Activated B cell treated with CpG ODN at 0.5 μM for 24 hours (primary cell): Measurements from ENCODE around the gene RPL18. TPM values are rescaled to one million over a fixed set of nuclear protein-coding genes. Genes with fewer than 3 reads are reported as not detected.

Experiments
- ATAC-seq: fragments of 200-7000 bp; cut with Tn5 transposase; one replicate; pipeline ENCODE4 v1.10.0; 2021; ENCODE audit warnings: low read depth, mild to moderate bottlenecking, moderate library complexity
- CTCF ChIA-PET: fragments of 350-600 bp; sonication (Branson Sonifier 250); formaldehyde crosslinking; loops from one replicate; lab custom pipeline; 2021; ENCODE audit warnings: antibody characterized with exemption; lab: Charles Lee
- POLR2A ChIA-PET: fragments of 350-600 bp; sonication (Branson Sonifier 250); formaldehyde crosslinking; loops from one replicate; lab custom pipeline; 2021; ENCODE audit warnings: antibody characterized with exemption; lab: Charles Lee
- DNase-seq: peaks from one replicate; pipeline ENCODE4 v3.0.0; 2022
- H3K27ac Mint-ChIP-seq: one replicate; pipeline ENCODE4 v1.8.0; 2020; ENCODE audit warnings: mixed read lengths
- H3K27me3 Mint-ChIP-seq: one replicate; pipeline ENCODE4 v1.8.0; 2021; ENCODE audit warnings: mixed read lengths
- H3K36me3 Mint-ChIP-seq: one replicate; pipeline ENCODE4 v1.8.0; 2021; ENCODE audit warnings: low read depth, mixed read lengths
- H3K4me1 Mint-ChIP-seq: one replicate; pipeline ENCODE4 v1.8.0; 2021; ENCODE audit warnings: mixed read lengths
- H3K4me3 Mint-ChIP-seq: one replicate; pipeline ENCODE4 v1.8.0; 2020; ENCODE audit warnings: mild to moderate bottlenecking, mixed read lengths
- H3K9me3 Mint-ChIP-seq: one replicate; pipeline ENCODE4 v1.8.0; 2020; ENCODE audit warnings: mixed read lengths
- intact Hi-C: fragments of 100-400 bp; cut with micrococcal nuclease; formaldehyde crosslinking; loops from one replicate; pipeline ENCODE4 v1.15.1; 2024
- total RNA-seq: library from RNA; stranded (reverse); gene quantifications from 2 replicates; pipeline ENCODE4 v1.2.3, GENCODE V29; 2022
- TF ChIP-seq, protein P1 (sequence below): fragments of 200-600 bp; IDR thresholded peaks from one replicate; pipeline ENCODE4 v1.8.0; 2022; ENCODE audit warnings: antibody characterized with exemption, mild to moderate bottlenecking

The RPL18 gene
- total RNA-seq, 1 donor from 2014 or later, result 2,427 TPM

GRCh38 chr19:48650974-48651682 lies 32.1 kb upstream of the RPL18 start:
- Mint-ChIP-seq H3K4me1 (peaks cover 42% of the 10 kb centered on the region), H3K4me3 (no peak overlapping the region), H3K9me3 (no peaks in the 10 kb centered on the region), H3K36me3 (peaks cover under 1% of the 10 kb centered on the region), H3K27me3 (no peaks in the 10 kb centered on the region), H3K27ac (peak overlapping the region; percentile 19)
- intact Hi-C loops, result no loop called here
- ATAC-seq, result no peak
- POLR2A ChIA-PET, result interaction anchor here (0.5 kb wide), 1 partner anchor 705 kb away, joined by 3 read pairs; no protein-coding TSS in a partner anchor
- no peak for DNase-seq
- TF ChIP-seq, protein P1, sequence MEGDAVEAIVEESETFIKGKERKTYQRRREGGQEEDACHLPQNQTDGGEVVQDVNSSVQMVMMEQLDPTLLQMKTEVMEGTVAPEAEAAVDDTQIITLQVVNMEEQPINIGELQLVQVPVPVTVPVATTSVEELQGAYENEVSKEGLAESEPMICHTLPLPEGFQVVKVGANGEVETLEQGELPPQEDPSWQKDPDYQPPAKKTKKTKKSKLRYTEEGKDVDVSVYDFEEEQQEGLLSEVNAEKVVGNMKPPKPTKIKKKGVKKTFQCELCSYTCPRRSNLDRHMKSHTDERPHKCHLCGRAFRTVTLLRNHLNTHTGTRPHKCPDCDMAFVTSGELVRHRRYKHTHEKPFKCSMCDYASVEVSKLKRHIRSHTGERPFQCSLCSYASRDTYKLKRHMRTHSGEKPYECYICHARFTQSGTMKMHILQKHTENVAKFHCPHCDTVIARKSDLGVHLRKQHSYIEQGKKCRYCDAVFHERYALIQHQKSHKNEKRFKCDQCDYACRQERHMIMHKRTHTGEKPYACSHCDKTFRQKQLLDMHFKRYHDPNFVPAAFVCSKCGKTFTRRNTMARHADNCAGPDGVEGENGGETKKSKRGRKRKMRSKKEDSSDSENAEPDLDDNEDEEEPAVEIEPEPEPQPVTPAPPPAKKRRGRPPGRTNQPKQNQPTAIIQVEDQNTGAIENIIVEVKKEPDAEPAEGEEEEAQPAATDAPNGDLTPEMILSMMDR, result no peak
- CTCF ChIA-PET, result interaction anchor here (0.6 to 1.3 kb wide), 2 partner anchors 23 to 191 kb away, joined by 3 read pairs; no protein-coding TSS in a partner anchor

DNA sequence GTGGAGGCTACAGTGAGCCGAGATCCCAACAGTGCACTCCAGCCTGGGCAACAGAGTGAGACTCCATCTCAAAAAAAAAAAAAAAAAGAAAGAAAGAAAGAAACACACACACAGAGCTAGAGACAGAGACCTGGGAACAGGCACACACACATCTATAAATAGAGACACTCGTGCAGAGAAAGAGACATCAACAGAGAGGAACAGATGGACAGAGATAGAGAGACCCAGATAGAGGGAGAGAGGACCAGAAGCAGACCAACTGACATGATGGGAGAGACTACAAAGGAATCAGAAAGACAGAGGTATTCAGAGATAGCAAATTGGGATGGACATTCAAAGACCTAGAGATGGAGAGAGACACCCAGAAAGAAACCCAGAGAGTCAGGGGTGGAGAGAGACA lies 29.2 kb upstream of the RPL18 start:
- no peaks in the 10 kb centered on the region for H3K9me3 Mint-ChIP-seq
- peaks cover 2% of the 10 kb centered on the region for H3K36me3 Mint-ChIP-seq
- peak overlapping the region; percentile 9 for H3K4me3 Mint-ChIP-seq
- ATAC-seq, result no peak
- H3K27ac Mint-ChIP-seq, result peak overlapping the region; percentile 68
- TF ChIP-seq, protein P1, result no peak
- no peaks in the 10 kb centered on the region for H3K27me3 Mint-ChIP-seq
- intact Hi-C loops, result loop anchor here (2.0 kb wide), 1 partner anchor 13 kb away; no protein-coding TSS in a partner anchor
- peaks cover 53% of the 10 kb centered on the region for H3K4me1 Mint-ChIP-seq
- POLR2A ChIA-PET, result interaction anchor here (0.7 to 1.6 kb wide), 4 partner anchors 11 to 157 kb away, joined by 6 to 19 read pairs (median 7); partner anchors contain the start of gene DBP
- CTCF ChIA-PET, result no interaction called here
- no peak for DNase-seq

GRCh38 chr19:48646722-48647216 lies 27.8 kb upstream of the RPL18 start:
- CTCF ChIA-PET, result interaction anchor here (1.0 to 2.4 kb wide), 6 partner anchors 28 to 196 kb away, joined by 4 to 15 read pairs (median 10); partner anchors contain the start of genes HSD17B14, RPL18 and SPHK2

GRCh38 chr19:48646001-48646721 lies 27.2 kb upstream of the RPL18 start, which contains the start of gene CA11:
CA11 (minus strand) TSS chr19:48646187; CDS start chr19:48645632, 555 bp downstream.
- Mint-ChIP-seq H3K4me1 (peaks cover 50% of the 10 kb centered on the region), H3K9me3 (no peaks in the 10 kb centered on the region), H3K36me3 (peaks cover 2% of the 10 kb centered on the region), H3K4me3 (peak within 1 kb of the TSS; percentile 93), H3K27ac (peak within 1 kb of the TSS; percentile 92), H3K27me3 (no peaks in the 10 kb centered on the region)
- intact Hi-C loops, result loop anchor here (1.0 to 2.0 kb wide), 10 partner anchors 8 to 347 kb away; partner anchors contain the start of genes GYS1, RPL18, RUVBL2 and SPHK2
- POLR2A ChIA-PET, result interaction anchor here (0.6 to 2.7 kb wide), 16 partner anchors 9 to 325 kb away, joined by 3 to 44 read pairs (median 4); partner anchors contain the start of genes DBP, FTL, HSD17B14 and RPL18
- CTCF ChIA-PET, result interaction anchor here (1.0 to 2.4 kb wide), 12 partner anchors 9 to 468 kb away, joined by 3 to 15 read pairs (median 5); partner anchors contain the start of genes DBP, HSD17B14, LIN7B and RPL18
- ATAC-seq, result peak; percentile 90
- TF ChIP-seq, protein P1, result no peak
- peak; percentile 91 for DNase-seq

More at GRCh38 chr19:48646722-48647216, 27.8 kb upstream of the RPL18 start:
- H3K27ac Mint-ChIP-seq, result peak overlapping the region; percentile 69
- ATAC-seq (no peak), DNase-seq (no peak)
- no peaks in the 10 kb centered on the region for H3K27me3 Mint-ChIP-seq
- intact Hi-C loops, result loop anchor here (1.0 to 2.0 kb wide), 10 partner anchors 8 to 346 kb away; partner anchors contain the start of genes GYS1, RPL18, RUVBL2 and SPHK2
- TF ChIP-seq, protein P1, result no peak
- H3K4me3 Mint-ChIP-seq, result peak overlapping the region; percentile 64
- H3K36me3 Mint-ChIP-seq, result peaks cover 2% of the 10 kb centered on the region
- H3K4me1 Mint-ChIP-seq, result peaks cover 47% of the 10 kb centered on the region
- POLR2A ChIA-PET, result interaction anchor here (0.6 to 2.7 kb wide), 11 partner anchors 10 to 232 kb away, joined by 3 to 44 read pairs (median 6); partner anchors contain the start of genes DBP, HSD17B14, RPL18 and SPHK2
- H3K9me3 Mint-ChIP-seq, result no peaks in the 10 kb centered on the region
